KG1 (cell line): ENCODE data around the gene ARHGAP42.

Experiments
- DNase-seq: peaks from one replicate; lab custom pipeline; 2025; lab: John Stamatoyannopoulos, UW

The ARHGAP42 gene

DNA sequence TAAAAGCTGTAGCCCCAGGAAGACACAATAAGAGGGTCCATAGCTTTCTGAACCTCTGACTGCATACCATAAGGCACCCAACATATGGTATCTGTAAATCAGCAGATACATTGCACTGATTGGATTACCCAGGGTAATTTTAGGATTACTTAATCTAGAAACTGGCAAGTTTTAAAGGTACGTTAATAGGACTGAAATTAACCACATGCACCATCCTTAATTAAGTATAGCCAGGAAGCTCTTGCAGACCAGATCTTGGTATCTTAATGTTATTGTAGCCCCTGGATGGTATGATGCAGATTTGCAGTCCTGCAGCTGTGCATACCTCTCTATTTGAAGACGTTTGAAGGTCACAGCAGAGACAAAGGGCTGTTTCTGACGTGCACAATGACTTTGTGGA is 72.8 kb downstream of the ARHGAP42 start:
- DNase-seq, result no peak

DNA sequence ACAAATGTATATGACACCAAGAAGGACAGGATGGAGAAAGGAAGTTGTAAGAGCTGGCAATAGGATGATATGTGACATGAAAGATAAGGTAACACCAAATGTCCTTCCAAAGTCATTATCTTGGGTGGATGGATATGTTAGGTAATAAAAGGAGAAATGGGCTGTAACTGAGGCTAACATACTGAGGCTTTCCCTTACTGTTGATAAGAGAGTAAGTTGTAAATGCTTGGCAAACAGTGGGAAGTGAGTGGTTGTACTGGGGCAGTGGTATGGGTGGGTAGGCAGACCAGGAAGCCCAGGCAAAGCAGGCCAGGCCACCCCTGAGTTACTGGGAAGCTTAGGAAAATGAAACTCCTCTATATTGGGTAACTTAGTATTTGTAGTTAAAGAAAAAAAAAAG is 73.7 kb downstream of the ARHGAP42 start:
- no peak for DNase-seq

DNA sequence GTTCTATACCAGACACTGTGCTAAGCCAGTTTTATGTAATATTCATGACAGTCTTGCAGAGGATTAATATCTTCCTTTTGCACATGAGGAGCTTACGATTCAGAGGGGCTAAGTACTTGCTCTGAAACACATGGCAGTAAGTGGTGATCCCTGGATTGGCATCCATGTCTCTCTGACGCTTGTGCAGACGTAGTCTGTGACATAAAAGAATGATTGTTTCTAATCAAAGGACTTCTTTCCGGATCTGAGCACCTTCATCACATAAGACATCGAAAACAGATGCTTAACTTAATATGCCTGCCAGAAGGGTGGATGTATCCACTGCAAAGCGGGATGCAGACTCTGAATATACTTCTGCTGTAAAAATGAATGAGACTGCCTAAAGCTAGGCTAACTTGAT is 74.8 kb downstream of the ARHGAP42 start:
- DNase-seq, result no peak

DNA sequence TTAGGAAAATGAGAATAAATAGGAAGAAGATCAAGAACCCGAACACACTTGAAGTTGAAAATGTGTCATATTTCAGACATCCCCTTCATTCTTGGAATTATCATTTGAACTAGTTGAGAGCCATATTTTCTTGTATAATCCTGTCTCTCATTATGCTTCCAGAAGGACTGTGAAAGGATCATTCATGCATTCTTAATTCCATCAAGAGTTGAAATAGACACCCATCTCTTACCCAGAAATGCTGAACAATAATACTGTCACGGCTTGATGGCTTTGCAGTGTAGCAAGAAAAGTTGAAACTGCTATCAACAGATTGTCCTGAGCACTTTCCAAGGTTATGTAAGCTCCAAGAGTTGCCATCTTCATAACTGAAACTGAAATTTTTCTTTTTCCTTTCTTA is 79.7 kb downstream of the ARHGAP42 start:
- DNase-seq, result no peak

DNA sequence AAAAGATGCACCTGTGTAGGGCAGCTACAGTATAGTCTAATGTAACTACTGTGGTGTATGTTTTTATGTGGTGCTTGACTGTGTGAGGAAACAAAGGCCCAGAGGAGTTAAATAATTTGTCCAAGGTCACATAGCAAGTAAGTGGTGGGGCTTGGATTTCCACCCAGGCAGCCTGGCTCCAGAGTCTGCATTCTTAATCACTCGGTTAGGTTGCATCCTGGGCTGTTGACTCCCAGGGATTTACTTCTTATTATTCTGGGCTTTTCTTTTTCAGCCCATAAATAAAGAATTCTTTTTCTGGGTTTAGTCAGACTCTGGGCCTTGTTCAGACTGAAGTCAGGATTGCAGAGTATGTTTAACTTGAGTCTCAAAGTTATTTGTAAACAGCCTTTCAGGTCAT is 82.1 kb downstream of the ARHGAP42 start:
- DNase-seq, result no peak

DNA sequence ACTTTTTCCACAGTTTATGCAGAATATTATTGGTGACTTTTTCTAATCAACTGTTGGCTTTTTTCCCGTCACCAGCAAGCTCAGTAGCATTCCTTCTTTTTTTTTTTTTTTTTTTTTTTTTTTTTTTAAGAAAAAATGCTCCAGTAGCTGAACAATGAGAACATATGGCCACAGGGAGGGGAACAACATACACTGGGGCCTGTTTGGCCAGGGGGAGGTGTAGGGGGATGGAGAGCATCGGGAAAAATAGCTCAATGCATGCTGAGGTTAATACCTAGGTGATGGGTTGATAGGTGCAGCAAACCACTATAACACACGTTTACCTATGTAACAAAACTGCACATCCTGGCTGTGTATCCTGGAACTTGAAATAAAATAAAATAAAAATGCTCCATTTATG is 82.5 kb downstream of the ARHGAP42 start:
- no peak for DNase-seq

DNA sequence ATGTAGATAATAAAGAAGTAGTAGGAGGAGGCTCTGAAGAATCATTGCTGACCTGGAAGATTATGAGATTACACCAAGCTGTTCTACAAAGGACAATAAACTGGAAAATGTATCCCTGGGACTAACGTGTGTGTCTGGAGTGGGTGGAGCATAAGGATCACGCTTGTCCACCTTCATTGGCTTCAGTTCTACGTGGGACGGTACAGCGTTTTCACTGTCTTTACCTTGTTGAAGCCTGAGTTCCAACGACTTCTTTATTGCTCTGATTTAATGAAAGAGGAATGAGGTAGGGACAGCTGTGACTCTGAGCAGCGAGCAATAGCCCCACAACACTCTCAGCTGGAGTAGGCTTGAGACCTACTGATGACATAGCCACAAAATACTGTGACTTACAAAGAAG is 87.0 kb downstream of the ARHGAP42 start:
- DNase-seq, result no peak

DNA sequence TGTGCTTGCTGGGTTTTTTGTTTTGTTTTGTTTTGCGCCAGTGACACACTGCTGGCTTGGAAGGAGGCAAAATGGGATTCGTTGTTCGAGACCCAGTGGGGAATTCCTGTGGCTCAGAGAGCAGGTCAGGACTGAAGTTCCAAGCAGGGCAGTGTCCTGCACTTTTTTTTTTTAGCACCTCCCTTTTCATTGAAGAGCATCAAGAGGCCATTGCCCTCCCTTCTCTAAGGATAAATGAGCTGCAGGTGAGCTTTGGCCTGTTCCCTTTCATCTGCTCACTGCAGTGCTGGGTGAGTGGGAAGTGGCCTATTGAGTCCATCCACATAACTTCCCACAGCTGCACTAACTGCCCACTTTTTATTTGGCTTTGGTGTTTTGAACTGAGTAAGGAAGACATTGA is 87.8 kb downstream of the ARHGAP42 start:
- DNase-seq, result no peak

DNA sequence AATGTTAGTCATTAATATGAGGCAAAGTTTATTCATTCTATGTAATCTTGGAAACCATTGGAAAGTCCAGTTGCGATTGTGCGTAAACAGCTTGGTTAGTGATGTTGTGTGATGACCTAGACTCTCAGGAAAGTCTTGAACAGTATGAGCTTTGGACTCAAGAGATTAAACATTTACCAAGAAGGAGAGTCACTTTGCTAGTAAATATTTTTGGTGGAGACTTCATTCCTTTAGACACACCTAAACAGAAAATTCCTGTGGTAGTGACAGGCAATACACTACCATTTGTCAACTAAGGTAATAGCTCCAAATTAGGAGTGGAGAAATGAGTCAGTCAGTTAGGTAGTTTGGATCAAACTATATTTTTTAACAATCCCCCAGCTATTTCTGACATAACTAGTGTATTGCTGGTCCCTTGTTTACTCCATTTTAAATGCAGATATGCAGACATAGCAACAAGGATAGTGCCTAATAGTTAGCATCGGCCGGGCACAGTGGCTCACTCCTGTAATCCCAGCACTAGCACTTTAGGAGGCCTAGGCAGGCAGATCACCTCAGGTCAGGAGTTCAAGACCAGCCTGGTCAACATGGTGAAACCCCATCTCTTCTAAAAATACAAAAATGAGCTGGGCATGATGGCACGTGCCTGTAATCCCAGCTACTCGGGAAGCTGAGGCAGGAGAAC is 89.3 kb downstream of the ARHGAP42 start:
- no peak for DNase-seq

DNA sequence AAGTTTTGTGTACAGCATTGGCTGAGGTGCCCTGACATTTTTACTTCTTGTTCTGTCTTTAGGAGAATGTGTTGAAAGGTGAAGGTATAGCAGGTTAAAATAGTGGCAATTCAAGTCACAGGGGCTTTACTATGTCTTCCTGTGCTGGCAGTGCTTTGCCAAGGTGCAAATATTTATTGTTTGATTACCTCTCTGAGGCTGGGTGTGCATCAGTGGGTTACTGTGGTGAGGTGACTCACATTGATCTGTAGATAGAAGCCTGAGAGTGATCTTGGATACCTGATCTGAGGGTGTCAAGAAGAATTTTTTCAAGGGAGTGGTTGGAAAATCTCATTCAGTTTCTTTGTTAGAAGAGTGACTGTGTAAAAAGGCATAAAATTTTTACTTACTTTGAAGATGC is 90.0 kb downstream of the ARHGAP42 start:
- DNase-seq, result no peak

DNA sequence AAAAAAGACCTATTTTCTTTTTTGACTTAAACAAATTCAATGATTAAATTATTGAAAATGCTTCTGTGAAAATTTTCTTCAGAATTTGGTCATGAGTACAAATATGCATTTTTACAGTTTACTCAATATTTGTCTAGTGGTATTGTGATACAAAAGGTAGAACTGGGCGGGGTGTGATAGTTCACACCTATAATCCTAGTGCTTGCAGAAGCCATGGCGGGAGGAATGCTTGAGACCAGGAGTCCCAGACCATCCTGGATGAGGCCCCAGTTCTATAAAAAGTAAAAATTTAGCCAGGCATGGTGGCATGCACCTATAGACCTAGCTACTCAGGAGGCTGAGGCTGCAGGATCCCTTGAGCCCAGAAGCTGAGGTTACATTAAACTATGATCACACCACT is 90.6 kb downstream of the ARHGAP42 start:
- DNase-seq, result no peak

DNA sequence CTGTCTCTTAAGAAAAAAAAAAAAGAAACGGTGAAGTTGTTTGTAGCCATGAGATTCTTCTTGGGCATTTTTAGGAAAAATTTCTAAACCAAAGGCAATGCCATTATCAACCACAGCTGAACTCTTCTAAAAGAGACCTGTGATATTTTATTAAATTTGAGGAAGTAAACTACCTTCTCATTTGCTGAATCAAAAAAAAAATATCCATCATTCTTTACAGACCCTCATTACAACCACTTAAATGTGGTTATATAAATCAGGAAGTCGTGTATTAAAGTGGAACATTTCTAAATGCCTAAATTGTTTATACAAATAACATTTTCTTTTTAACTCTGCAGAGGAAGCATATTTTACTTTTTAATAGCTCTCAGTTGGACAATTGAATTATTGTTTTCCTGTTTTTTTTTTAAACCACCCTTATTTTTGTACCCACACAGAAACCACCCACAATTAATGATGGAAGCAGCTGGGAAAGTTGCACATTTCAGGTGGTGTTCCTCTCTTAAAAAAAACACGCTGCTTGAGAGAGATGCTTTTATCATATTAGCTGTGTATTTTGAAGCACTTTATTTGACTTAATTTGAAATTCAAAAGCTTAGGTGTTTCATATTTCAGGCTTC is 91.2 kb downstream of the ARHGAP42 start:
- DNase-seq, result no peak

DNA sequence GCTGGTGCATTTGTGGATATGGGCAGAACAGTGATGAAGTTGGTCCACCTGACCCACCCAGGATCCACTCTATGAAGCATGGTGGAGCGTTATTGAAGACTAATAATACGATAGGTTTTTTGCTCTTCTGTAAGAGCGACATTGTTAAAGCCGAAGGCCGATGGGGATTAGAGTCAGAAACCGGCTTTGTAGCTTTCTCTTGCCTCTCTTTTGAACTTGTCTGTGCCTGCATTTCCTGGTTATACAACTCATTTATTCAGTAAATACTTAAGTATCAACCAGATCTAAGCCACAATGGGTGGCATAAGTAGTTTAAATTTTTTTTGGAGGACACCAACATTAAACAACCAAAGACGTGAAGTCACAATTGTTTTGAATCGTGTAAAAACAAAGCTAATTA is 93.4 kb downstream of the ARHGAP42 start:
- DNase-seq, result no peak

DNA sequence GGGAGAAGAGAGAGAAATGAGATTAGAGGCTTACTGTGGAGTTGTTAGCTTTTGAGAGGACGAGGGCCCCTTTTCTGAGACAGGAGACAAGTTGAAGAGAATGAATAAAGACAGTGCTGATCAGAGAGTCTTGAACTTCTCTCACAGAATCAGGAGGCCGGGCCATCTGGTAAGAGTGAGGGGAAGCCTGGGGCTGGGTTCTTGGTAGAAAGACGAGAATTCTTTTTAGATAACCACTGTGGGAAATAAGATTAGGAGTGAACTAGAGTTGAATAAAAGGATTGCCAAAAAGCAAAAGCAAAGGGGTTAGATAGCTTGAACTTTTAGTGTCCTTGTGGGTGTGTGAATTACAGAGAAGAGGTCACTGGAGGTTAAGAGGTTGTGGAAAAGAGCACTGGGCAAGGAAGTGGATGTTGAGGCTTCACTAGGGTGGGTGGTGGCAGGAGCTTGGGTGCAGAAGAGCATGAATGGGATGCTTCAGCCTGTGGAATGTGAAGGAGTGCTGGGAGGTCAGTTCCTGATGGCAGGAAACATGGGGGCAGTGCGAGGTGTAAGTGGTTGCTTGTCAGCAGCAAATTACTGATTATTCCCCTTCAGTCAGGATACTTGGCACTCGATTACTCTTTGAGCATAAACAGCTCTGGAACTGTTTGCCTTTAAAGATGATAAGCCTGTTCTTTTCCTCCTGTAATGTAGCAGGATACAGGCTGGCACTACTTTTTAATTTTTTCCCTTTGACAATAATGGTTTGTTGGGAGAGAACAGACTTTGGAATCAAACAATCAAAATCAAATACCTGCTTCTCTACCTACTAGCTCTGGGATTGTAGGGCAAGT is 98.3 kb downstream of the ARHGAP42 start:
- no peak for DNase-seq

DNA sequence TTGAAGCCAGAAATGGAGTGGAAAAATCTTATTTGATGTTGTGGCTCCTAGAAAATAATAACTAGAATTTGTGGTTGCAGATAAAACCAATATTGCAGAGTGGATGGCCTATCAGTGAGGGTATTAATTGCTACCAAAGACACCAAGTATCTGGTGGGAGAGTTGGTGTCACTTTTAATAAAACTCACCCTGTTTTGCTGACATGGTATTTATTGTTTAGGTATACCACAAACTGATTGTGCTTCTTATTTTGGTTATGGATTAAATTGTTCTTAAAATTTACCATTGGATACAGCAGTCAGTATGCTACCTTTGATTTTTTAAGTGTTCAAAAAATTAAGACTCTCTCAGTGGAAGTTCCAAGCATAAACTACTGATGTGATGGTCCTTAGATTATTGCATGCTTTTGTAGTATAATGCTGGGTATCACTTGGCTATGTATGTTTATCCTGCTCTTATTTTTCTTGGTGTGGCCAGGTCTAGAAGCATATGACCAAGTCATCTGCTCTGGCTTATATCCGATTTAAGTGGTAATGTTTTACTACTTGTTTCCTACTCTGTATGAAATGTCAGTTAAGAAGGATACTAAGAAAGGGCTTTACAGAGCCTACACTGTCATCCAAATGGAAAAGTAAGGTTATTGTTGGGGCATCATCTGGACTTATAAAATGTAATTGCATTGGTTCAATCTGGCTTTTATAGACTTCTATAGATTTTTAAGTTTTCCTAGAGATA is 101.6 kb downstream of the ARHGAP42 start:
- DNase-seq, result no peak

DNA sequence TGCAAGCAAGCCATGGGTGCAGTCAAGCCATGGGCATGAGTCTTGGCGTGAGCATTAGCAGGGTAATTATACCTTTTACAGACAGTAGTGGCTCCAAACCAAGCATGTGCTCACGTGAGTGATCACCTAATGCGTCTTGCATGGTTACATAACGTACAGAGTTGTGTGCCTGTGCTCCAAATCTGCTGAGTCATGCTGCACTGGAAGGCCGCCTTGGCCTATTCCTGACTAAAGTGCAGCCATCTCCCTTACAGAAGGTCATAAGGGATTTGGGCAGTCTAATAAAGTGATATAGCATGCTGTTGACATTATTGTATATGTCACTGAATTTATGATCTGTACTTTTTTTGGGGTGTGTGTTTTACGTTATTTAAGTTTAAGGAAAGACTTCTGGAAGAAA is 102.4 kb downstream of the ARHGAP42 start:
- no peak for DNase-seq

DNA sequence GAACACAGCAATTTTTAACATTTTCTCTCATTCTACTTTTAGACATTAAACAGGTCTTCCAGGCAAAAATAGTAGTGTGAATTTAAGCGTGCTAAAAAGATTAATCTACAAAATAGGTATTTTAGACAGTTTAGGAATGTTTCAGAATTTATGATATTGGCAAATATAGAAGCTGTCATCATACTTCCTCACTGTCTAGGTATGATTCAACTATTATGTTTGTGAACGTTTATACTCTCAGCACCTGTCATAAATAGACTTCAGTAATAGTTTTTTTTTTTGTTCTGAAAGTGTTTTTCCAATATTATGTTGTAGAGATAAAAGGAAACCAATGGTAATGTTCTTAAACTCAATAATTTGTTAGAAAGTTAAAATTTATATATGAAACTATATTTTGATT is 103.0 kb downstream of the ARHGAP42 start:
- no peak for DNase-seq

DNA sequence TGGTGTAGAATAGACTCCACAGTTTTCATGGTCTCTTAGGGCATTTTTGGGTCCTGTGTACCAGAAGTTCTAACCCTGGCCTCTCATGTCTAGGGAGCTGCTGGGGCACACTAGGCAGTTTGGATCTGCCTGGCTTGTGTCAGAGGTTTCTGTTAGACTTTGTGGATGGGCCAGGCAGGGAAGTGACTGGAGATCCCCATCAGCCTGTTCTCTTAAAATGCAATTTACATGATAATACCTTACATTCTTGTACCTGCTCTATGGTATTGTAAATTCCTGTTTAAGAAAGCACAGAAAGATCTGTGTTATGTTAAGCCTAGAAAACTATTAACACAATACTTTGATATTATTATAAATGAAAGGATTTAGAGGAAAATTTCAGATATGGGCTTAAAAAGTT is 104.0 kb downstream of the ARHGAP42 start:
- no peak for DNase-seq

DNA sequence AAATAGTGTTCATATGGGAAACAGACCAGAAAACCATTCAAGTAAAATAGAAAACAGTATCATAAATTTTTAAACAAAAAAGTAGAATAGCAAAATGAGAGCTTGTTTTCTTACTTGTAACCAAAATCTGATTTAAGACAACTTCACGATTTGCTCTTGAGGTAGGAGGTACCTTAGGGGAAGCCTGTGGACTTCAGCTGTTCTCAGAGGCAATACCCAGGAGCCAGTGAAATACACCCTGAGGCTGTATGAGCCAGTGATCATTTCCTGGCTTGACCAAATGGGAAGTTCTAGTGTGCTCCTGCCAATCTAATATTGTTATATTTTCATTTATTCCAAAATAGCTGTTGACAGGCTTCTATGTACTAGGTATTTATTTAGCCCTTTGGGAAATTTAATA is 104.8 kb downstream of the ARHGAP42 start:
- no peak for DNase-seq

DNA sequence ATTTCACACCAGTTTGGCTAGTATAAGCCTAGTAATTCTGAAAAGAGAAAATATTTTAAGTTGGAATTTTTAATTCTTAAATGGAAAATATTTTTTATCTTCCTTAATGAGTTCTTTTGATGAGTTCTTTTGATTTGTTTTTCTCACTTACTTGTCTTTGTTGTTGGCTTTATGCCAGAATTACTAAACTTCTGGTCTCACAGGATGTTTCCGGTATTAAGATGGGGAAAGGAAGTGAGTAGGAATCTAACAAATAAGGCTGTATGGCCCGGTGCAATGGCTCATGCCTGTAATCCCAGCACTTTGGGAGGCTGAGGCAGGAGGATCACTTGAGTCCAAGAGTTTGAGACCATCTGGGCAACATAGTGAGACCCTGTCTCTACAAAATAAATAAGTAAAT is 106.4 kb downstream of the ARHGAP42 start:
- no peak for DNase-seq

DNA sequence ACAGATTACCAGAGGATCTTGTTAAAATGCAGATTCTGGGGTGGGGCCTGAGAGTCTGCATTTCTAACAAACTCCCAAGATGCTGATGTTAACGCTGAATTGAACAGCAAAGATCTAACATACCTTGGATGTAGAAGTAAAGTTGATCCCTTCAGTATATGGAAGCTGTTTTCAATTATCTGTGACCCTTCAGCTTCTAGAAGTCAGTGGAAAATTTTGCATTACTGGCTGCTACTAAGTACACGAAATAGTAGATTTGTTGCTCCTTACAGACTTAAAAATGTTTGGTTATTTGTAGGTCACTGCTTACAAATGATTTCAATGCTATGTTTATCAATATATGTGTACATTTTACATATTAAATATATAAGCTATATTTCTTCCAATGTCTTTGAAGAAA is 107.4 kb downstream of the ARHGAP42 start:
- no peak for DNase-seq

DNA sequence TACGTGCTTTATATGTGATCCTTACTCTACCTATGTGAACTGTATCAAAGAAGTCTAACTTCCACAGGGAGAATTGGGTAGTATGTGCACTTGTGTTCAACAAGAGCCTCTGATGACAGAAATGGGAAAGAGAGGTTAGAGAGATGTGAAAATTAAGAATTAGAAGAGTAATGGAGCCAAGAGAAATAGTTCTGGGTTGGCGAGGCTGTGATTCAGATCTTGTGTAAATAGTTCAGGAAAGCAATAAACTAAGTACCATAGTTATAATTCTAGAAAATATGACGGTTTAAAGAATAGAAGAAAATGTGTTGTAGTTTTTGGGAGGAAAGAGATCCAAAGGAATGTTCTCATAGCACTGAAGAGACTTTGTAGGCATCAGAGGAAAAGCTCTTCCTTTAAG is 112.4 kb downstream of the ARHGAP42 start:
- no peak for DNase-seq

DNA sequence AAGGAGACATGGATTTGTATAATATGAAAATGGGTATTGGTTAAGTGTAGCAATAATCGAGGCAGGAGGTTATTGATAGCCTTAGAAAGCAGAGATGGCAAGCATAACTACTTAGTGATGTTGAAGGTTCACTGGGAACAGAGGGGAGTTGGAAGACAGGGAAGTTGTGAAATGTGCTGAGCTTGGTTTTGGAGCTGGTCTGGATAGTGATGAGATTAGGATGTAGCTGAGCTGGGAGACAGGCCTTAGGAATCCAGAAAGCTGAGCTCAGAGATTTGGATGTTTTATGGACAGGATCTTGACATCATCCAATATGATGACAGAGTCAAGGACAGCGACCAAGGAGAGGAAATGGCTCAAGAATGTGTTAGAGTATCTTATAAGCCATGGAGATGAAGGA is 113.1 kb downstream of the ARHGAP42 start:
- no peak for DNase-seq
